ENCODE results near the gene GMDS. TPM values are rescaled to one million over a fixed set of nuclear protein-coding genes. Genes with fewer than 3 reads are reported as not detected.

Gene GMDS
- total RNA-seq, 1 experiment from 2014 or later = 27.6 TPM

DNA sequence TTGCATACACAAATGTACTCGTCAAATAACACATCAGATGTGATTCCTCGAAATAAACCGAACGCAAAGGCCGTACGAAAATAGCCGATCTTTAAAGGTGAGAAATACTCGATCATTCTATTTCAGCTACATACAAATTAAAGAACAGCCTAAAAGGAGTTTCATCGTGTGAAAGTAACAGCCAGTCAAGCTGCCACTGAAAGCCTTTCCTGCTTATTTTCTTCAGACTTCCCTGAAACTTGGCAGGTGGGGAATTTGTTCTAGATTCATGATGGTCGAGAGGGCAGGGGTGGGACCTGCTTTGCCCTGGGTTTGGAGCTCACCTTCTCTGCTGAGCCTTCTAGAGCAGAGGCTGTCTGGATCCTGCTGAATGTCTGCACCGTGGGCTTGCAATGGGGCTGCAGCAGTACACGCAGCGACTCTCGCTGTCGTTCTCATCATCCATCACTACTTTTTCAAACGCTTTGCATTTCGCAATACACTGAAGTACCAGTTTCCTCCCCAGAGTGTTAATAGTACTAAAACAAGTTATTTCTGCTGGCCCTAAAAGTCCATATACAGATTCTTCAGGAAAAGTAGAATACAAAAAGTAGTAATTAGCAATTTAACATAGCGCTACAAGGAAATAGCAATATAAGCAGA, 619.5 kb downstream of the GMDS start:
- H3T11ph ChIP-seq (ENCODE audit: low read length) = no peak overlapping the region
- H3K27me3 ChIP-seq (ENCODE audit: insufficient read depth, low read length) = peaks cover 75% of the 10 kb centered on the region
- no peak overlapping the region for H2BK5ac ChIP-seq (ENCODE audit: insufficient read length, low read length)
- H4K5ac ChIP-seq (ENCODE audit: insufficient read length, low read depth, low read length) = no peak overlapping the region
- WGBS (ENCODE audit: extremely low coverage, insufficient read length, low lambda C conversion rate) = no CpG with 5 or more reads among the region's 18 CpGs
- H2BK15ac ChIP-seq (ENCODE audit: low read depth, low read length) = no peak overlapping the region
- peaks cover 0 to 5% (median 4%) of the 10 kb centered on the region in 3 experiments; a peak in 4 of 7 replicates for H3K36me3 Mint-ChIP-seq (ENCODE audit: insufficient read depth in 1 of 3, low read depth in 3 of 3)
- H3K4me1 ChIP-seq (ENCODE audit: insufficient read depth, low read length) = no peaks in the 10 kb centered on the region
- H3K27ac ChIP-seq (ENCODE audit: insufficient read length, low read depth, low read length) = no peak overlapping the region
- no peak overlapping the region for H4K91ac ChIP-seq (ENCODE audit: insufficient read length, low read depth, low read length)
- DNase-seq = no peak
- no peak overlapping the region for H3K14ac ChIP-seq (ENCODE audit: insufficient read depth, low read length)
- H2AK5ac ChIP-seq (ENCODE audit: insufficient read length, low read length) = no peak overlapping the region
- H3K27me3 Mint-ChIP-seq (ENCODE audit: low read depth) = peaks cover 98% of the 10 kb centered on the region
- no peak overlapping the region for H3K4ac ChIP-seq (ENCODE audit: low read depth, low read length)
- no peak overlapping the region for H3K4me2 ChIP-seq (ENCODE audit: insufficient read depth, insufficient read length, low read length)
- no peak overlapping the region for H3K18ac ChIP-seq (ENCODE audit: insufficient read length, low read depth, low read length)
- peaks cover 12% of the 10 kb centered on the region for H3K23me2 ChIP-seq (ENCODE audit: insufficient read length, low read depth, low read length, poor library complexity, severe bottlenecking)
- H4K8ac ChIP-seq (replicated peaks; ENCODE audit: insufficient read length, low read depth, low read length) = no peak overlapping the region
- H3K56ac ChIP-seq (ENCODE audit: insufficient read length, low read depth, low read length) = no peak overlapping the region
- no peaks in the 10 kb centered on the region for H3K79me1 ChIP-seq (ENCODE audit: insufficient read depth, low read depth, low read length, poor library complexity, severe bottlenecking)
- peaks cover under 1% of the 10 kb centered on the region for H4K20me1 ChIP-seq (ENCODE audit: control insufficient read depth, insufficient read depth, insufficient read length)
- no peaks in the 10 kb centered on the region; a peak in 1 of 5 replicates for H3K9me3 Mint-ChIP-seq
- H3K9ac ChIP-seq (ENCODE audit: extremely low read depth, insufficient read length, low read length) = no peak overlapping the region
- H2BK20ac ChIP-seq (ENCODE audit: low read depth, low read length, poor library complexity, severe bottlenecking) = no peak overlapping the region
- H3K4me3 Mint-ChIP-seq = no peak overlapping the region; a peak in 1 of 5 replicates
- no peak overlapping the region for H2BK120ac ChIP-seq (ENCODE audit: low read depth, low read length, poor library complexity, severe bottlenecking)
- H3K9me3 ChIP-seq (ENCODE audit: control insufficient read depth, low read depth, low read length) = no peaks in the 10 kb centered on the region
- no peak overlapping the region for H2BK12ac ChIP-seq (ENCODE audit: insufficient read length, low read depth, low read length)
- no peak overlapping the region for H2AFZ ChIP-seq (ENCODE audit: low read length)
- H3K79me2 ChIP-seq (ENCODE audit: insufficient read depth, low read length) = no peaks in the 10 kb centered on the region
- TF ChIP-seq, protein P1, sequence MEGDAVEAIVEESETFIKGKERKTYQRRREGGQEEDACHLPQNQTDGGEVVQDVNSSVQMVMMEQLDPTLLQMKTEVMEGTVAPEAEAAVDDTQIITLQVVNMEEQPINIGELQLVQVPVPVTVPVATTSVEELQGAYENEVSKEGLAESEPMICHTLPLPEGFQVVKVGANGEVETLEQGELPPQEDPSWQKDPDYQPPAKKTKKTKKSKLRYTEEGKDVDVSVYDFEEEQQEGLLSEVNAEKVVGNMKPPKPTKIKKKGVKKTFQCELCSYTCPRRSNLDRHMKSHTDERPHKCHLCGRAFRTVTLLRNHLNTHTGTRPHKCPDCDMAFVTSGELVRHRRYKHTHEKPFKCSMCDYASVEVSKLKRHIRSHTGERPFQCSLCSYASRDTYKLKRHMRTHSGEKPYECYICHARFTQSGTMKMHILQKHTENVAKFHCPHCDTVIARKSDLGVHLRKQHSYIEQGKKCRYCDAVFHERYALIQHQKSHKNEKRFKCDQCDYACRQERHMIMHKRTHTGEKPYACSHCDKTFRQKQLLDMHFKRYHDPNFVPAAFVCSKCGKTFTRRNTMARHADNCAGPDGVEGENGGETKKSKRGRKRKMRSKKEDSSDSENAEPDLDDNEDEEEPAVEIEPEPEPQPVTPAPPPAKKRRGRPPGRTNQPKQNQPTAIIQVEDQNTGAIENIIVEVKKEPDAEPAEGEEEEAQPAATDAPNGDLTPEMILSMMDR (conservative IDR thresholded peaks at IDR 0.05) = no peak
- peaks cover 10 to 15% of the 10 kb centered on the region in 2 experiments for H3K4me1 Mint-ChIP-seq
- H3K23ac ChIP-seq (ENCODE audit: insufficient read length, low read depth, low read length) = no peak overlapping the region
- no peak overlapping the region for H3K27ac Mint-ChIP-seq
